NB4 (cell line): Measurements from ENCODE around the gene LGALS1.

Source experiments
- POLR2A ChIP-seq: IDR thresholded peaks from 2 replicates; pipeline ENCODE4 v1.6.1; 2011; ENCODE audit warnings: mild to moderate bottlenecking; ENCODE audit not compliant: insufficient read length; ENCODE audit errors: extremely low read depth
- TF ChIP-seq, protein P1 (sequence below): IDR thresholded peaks from one replicate; pipeline ENCODE4 v1.5.1; 2012; ENCODE audit warnings: low read depth, low read length
- TF ChIP-seq, protein P2 (sequence below): IDR thresholded peaks from 2 replicates; pipeline ENCODE4 v1.6.1; 2011; ENCODE audit warnings: low read depth, low read length

DNA sequence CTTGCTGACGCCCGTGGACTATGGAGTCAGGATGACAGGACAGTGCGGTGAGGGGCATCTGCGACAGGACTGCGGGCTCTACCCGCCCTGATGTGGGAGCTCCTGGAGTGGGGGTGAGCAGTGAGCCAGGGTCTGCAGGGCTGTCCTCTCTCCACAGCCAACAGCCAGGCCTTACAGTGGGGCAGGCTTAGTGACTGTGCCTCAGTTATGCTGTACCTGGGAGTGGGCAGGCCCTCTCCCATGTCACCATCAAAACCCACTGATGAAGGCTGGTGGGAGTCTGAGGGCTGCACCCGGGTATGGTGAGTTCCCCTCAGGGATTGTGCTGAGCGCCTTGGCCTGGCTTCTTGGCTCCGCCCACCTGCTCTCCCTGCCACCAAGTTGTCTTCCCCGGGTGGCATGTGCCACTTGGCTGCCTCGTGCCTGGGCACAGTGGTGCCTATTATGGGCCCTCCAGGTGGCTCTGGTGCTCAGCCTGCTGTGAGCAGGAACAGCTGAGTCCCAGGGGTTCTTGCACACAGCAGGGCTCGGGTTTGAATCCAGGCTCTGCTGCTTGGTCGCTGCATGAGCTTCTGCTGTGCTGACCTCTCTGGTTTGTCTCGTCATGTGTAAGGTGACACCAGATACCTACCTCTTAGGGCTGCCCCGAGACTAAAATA, 17.3 kb downstream of the LGALS1 start:
- TF ChIP-seq, protein P1, sequence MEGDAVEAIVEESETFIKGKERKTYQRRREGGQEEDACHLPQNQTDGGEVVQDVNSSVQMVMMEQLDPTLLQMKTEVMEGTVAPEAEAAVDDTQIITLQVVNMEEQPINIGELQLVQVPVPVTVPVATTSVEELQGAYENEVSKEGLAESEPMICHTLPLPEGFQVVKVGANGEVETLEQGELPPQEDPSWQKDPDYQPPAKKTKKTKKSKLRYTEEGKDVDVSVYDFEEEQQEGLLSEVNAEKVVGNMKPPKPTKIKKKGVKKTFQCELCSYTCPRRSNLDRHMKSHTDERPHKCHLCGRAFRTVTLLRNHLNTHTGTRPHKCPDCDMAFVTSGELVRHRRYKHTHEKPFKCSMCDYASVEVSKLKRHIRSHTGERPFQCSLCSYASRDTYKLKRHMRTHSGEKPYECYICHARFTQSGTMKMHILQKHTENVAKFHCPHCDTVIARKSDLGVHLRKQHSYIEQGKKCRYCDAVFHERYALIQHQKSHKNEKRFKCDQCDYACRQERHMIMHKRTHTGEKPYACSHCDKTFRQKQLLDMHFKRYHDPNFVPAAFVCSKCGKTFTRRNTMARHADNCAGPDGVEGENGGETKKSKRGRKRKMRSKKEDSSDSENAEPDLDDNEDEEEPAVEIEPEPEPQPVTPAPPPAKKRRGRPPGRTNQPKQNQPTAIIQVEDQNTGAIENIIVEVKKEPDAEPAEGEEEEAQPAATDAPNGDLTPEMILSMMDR: no peak
- TF ChIP-seq, protein P2, sequence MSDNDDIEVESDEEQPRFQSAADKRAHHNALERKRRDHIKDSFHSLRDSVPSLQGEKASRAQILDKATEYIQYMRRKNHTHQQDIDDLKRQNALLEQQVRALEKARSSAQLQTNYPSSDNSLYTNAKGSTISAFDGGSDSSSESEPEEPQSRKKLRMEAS: no peak
- TF ChIP-seq POLR2A: no peak
